ENCODE data around the gene HADH.
"Not testable (repeated sequence)": the region's sequence is repeated elsewhere in the genome, so short reads cannot be mapped to it uniquely, and the experiment has no call there.

The HADH gene

DNA sequence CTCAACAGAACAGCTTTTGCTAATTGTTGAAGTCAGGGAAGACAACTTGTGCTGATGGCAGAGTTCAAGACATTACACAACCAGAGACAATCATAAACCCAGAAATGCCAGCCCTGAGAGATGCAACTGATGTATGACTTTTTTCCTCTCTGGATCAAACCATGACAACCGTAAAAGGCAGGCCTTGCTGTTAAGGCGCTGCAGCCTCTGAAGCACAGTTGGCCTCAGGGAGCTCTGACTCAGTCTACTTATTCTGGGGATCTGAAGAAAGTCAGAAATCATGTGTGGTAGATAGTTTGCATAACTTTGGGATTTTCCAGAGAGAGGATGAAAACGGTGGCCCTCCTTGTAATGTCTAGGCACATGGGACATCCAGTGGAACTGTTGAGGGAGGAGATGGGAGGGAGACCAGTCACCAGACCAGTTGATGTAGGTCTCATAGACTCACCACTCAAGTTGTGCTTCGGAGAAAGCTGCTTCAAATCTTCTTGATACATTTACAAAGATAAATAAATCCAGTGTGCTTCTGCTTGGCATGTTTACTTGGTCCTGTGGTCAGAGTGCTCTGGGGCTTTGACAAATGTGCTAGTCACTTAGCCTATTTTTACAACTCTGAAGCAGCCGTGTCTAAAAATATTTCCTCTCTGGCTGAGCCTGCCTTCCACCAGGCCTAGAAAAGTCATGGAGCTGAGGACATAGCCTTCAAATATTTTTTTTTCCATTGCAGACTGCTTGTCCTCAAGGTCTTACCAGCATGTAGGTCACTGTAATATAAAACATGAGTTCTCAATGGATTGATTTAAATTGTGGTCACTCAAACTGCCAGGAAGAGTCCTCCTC lies 7.5 kb downstream of the HADH start:
- no peak for DNase-seq (ENCODE audit: low read depth)

DNA sequence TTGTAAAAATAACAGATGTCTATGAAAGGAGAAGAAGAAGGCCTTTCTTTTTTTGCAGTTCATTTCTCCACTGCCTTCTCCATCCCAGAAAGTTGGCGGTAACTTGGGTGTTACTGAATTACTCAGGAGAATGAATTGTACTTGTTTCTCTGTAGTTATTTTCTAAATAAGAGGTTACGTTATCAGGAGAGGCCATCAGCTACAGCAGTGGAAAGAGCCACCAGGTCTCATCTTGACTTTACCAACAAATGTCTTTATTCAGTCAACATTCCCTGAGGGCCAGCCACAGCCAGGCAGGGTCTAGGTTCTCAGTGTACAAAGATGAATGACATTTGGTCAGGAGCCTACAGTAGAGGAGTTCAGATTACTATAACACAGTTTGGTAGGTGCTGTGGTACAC lies 8.1 kb downstream of the HADH start:
- no peak for DNase-seq (ENCODE audit: low read depth)

DNA sequence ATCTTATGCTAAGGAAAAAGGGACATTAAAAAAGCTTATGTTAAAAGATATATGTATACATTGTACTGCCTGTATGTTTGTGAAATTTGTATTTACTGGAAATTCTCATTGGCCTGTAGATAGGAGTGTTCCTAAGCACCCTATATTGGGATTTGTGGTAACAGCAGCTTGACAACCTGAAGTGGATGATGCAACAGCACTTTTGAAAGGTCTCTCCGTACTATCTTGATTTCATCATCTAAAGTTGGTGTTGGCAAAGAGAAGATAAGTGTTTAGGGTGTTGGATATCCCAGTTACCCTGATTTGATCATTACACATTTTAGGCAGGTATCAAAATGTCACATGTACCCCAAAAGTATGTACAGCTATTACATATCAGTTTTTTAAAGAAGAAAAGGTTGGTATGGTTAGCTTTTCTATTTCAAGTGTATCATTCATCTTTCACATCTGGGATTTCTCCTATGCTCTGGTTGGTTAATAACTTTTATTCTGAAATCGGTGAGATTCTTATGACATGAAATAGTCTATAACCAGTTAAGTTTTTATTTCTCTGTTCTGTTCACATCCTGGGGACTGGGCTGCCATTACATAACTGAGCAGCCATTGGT lies 10.3 kb downstream of the HADH start:
- no peak for DNase-seq (ENCODE audit: low read depth)

DNA sequence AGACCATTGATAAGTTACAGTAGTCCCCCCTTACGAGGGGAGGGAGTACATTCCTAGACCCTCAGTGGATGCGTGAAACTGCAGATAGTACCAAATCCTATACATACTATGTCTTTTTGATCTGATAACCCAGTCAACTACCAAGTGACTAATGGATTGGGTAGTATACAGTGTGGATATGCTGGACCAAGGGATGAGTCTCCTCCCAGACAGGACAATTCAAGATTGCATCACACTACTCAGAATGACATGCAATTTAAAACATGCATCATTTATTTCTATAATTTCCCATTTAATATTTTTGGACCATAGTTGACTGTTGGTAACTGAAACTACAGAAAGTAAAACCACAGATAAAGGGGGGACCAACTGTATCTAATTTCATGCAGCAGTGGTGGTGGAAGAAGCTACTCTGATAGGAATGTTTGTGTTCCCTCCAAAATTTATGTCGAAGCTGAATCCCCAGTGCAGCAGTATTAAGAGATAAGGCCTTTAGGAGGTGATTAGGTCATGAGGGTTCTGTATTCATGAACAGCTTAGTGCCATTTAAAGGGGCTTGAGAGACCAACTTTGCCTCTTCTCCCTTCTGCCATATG lies 11.9 kb downstream of the HADH start:
- no peak for DNase-seq (ENCODE audit: low read depth)

DNA sequence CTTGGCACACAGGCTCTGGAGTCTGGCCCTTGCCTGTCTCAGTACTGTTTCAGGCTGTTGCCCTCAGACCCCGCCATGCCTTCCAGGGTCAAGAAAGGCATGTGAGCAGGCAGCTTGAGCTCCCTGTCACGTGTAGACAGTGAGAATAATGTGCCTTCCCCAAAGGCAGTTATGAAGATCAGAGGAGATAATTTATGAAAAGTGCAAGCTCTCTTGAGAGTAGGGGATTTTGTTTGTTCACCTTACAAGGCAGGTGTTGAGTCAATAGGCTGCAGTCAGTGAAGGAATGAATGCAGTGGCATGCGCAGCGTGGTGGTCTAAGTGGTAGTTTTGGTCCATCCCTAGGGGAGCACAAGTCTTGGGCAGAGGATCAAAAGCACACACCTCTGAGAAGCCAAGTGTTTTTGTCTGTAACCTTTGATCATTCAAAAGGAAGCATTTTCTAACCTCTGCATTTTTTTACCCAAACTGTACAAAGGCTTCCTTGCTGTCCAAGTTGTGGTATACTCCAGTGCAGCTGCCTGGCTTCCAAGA lies 14.4 kb downstream of the HADH start:
- DNase-seq (ENCODE audit: low read depth): no peak

DNA sequence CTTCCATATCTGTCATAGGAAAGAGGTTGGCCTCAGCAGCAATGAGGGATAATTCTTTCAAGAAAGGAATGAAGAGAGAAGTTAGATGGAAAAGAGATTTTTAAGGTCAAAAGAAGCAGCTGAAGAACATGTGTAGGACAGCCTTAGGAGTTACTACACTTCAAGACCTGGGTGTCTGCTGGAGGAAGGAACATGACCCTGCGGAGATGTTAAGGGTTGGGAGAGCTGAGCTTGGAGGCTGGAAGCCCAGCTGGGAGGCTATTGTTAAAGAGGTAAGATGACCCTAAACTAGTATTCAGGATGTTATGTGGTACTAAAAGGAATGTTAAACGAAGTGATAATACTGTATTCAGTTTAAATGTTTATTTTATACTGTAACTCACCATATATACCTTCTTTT lies 15.0 kb downstream of the HADH start:
- no peak for DNase-seq (ENCODE audit: low read depth)

DNA sequence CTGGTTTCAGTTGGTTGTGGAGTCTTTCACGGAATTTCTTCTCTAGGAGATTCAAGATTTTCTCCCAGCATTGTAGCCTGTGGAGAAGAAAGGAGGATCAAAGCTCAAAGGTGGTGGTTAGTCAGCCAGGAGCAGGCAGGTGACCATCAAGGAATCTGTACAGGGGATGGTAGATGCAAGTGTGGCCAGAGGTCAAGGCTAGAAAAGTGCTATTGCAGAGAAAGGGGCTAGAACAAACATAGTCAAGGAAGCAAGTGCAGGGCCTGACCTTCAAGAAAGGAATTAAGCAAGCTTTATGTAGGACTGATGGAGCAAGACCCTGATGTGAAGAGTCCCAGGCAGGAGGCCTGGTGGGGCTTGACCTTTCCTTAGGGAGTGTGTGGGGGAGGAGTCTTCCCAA lies 16.1 kb downstream of the HADH start:
- DNase-seq (ENCODE audit: low read depth): no peak

DNA sequence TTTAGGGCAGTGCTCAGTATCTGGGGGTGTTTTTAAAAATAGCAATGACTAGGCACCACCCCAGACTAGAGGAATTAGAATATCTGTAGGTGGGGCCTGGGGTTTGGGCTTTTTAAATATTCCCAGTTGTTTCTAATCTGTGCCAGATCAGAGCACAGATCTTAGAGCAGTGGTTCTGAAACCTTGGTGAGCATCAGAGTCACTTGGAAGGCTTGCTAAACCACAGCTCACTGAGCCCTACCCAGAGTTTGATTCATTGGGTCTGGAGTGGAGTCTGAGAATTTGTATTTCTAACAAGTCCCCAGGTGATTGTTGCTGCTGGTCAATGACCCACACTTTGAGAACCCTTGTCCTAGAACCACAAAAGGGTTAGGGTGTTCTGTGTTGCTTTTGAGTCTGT lies 16.7 kb downstream of the HADH start:
- DNase-seq (ENCODE audit: low read depth): no peak

DNA sequence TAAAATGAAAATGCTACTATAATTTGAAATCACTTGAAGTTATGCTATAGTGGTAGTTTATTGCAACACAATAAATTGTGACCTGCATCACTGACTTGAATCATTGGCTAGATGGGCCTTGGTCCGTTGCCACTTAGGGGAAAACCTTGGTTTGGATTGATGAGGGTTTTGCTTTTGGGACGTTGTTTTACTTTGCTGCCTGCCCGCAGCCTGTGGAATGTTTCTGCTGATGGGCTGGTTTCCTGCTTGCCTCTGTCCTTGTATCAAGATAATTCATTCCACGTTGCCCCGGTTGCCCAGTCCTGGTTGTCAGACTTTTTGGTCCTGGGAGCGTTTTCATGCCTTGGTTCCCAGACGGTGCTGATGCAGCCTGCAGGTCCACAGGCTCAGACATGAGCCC lies 18.3 kb downstream of the HADH start:
- no peak for DNase-seq (ENCODE audit: low read depth)

DNA sequence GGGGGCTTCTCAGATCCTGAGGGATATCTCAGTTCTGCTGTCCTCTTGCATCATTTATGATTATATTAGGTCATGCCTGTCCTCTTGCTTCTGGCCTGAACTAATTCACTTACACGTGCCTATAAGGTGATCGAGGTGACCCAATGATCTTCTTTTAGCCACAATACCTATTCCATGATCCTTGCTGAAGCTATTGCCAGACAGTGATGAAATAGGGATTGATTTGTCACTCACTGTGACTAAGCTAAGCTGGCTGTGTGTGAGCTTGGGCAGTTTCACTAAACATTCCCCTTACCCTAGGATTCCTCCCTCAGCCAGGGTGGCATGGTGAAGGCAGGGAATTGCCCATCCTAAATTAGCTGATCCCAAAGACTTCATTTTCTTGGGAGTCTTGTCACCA lies 19.0 kb downstream of the HADH start:
- no peak for DNase-seq (ENCODE audit: low read depth)

DNA sequence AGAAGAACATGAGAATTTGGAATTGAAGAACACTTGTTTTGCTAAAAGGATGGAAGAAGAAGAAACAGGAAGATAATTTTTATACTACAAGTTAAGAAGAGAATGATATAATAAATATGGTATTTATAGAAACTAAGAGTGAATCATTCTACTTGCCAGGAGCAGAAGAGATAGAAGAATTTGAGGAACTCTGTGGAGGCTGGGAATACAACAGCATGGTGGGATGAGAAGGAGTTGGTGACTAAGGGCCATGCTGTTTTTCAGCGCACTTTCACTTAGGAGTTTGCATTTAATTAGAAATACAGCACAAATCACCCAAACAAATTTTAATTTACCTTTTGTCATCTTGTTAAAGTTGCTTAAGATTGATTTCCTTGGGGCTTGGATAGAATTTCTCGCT lies 20.5 kb downstream of the HADH start:
- no peak for DNase-seq (ENCODE audit: low read depth)

DNA sequence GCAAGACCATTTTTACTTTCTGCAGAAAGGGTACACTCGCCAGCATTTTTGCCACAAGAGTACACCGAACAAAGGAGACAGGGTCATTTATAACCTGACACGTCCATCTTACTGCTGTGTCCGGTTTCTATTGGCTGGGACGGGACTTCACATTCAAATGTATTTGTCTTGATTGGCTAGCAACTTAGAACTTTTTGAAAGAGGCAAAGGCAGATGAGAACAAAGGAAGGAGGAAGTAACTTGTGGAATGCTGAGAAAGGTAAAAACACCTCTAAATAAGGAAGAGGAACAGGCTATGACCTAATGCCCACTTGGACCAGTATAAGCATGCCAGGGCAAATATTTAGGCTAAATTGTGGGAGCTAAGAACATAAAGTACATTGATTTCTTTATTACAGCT lies 22.7 kb downstream of the HADH start:
- DNase-seq (ENCODE audit: low read depth): not testable (repeated sequence)

DNA sequence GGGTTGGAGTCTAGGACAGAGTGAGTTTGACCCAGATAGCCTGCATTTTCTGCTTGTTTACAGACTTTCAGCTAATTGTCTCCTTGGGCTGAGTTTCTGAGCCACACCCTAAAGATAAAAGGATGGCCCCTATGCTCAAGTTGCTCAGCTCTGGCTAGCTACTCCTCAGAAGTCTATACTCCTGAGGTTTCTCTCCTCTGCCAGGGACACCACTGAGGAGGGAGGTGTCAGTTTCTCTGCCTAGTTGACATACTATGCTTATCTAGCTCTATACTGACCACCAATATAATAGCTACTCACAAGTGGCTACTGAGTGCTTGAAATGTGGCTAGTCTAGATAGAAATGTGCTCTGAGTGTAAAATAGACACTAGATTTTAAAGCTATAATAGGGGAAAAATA lies 23.6 kb downstream of the HADH start:
- DNase-seq (ENCODE audit: low read depth): no peak

DNA sequence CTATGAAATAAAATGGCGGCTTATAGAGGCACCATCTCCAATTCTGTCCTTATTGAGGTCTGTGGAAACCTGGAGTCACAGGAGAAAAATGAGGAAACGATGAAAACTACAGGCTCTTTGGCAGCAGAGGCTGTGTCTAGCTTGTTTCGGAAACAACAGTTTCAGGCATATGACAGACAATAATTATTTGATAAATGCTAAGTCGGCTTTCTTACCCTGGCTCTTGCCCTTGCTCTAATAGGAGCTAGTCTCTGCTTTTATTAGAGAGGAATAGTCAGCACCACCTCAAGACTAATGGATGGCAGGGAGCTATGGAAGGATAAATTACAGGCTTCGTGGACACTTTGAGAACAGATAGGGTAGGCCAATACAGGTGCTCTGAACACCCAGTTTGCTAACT lies 24.3 kb downstream of the HADH start:
- no peak for DNase-seq (ENCODE audit: low read depth)

DNA sequence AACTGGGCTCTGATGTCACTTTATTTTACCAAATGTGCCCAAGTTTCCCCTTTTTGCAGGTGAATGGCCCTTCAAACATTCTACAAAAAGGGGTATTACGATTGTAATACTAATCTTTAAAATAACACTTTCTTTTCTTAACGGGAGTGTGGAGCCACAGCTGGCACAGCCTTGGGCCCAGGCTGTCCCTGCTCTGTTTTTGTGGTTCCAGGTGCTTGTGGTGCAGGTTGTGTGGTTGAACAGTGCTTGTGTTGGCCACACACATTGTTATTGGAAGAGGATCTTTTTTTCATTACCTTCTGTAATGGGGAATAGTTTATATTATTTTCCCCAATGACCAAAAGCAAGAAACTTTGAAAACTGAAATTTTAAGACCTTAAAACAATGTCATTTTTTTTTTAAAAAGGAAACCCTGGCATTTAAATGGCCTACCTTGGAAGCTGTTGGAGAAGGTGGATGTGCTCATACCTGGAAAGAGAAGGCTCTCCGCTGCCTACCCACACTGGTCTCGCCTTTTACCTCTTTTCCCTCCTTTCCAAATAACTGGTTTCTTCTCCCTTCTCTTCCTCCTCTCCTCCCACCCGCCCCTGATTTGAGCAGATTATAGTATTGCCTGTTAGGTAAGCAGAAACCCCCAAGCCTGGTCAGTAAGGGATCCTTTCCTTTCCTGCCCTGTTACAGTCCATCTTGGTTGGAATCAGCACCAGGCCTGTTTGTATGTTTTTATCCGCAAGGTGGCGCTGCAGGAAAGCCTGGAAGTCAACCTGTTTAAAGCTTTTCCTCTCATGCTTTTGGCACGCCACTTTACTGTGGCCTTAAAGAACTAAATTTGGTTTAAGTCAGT lies 28.6 kb downstream of the HADH start:
- peak; percentile 78 for DNase-seq (ENCODE audit: low read depth)

DNA sequence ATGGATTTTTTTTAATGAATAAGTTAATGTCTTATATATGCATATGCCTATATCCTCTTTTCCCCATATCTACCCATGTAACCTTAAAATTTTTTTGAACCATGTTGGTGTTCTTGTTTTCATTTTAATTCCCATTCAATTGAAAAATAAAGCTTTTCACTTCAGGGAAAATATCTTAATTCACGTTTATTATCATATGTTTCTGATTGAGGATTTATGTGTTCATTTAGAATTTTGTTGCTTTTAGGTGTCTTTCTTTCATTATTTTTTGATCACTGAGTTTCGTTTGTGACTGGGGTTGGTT lies 29.1 kb downstream of the HADH start:
- DNase-seq (ENCODE audit: low read depth): no peak

DNA sequence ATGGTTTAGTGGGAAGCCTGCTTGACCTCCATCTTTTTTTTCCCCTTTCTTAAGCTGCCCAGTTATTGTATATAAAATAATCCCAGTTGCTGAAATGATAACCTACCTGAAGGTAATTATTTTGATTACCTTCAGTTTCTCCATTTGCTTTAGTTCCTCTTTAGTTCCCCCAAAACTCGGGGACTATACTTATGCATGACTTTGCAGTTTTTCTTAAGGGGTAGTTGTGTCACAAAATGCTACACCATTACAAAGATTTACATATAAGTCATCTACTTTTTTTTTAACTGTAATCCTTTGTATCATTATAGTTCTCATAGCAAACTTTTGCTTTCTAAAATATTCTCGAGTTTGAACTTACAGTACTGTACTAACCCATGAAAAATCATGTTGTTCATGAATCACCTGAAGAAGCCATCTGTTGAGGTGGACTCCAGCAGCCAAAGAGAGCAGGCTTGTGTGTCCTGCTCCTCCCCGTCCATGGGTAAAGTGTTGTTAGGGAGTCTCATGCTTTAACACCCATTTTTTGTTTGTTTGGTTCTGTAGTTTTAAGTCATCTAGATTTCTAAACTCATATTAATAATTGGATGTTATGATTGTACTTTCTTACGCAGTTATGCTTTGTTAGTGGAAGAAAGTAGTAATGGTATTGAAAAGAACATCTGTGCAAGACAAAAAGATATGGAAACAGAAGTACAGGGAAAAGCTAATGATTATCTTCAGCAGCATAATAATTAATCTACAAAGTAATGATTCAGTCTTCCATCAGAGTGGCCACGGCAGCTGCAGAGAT lies 34.6 kb downstream of the HADH start:
- DNase-seq (ENCODE audit: low read depth): no peak

DNA sequence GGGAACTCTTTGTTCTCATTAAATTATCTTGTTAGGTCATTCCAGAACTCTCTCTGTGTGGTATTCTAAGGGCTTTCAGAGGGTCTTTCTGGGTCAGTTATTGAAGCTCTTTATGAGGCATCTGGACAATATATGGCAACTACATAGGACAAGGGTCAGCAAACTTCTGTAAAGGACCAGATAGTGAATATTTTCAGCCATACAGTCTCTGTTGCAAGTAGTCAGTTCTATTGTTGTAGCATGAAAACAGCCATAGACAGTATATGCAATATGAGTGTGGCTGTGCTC lies 35.1 kb downstream of the HADH start:
- no peak for DNase-seq (ENCODE audit: low read depth)

DNA sequence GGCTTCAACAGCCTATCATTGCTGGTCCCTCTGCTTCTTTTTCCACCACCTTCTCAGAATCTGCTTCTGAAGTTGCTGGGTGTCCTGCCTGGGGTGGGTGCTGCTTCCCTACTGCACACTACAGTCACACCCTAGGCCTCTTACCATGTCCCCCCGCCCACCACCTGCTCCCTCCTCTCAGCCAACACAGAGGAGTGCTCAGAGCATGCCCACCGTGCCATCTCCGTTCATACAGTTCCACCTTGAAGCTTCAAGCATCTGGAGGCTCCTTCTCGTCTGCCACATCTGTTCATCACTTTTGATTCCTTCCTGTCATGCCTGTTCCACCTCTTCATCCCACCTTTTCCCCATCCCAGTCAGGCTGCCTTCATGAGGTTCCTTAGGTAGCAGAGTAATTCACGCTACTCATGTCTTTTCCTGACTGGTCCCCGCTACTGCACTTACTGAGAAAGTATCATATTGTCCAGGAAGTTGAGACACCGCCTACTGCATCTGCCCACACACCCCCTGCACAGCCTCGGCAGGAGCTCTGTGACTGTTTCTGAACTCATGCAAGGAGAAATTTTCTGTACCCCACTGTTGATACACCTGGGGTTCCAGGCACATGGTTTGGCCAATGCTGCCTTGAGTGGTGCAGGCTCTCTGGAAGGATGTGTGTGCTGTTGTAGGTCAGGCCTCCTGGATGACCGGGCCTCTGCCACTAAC lies 39.5 kb downstream of the HADH start:
- DNase-seq (ENCODE audit: low read depth): peak; percentile 38

DNA sequence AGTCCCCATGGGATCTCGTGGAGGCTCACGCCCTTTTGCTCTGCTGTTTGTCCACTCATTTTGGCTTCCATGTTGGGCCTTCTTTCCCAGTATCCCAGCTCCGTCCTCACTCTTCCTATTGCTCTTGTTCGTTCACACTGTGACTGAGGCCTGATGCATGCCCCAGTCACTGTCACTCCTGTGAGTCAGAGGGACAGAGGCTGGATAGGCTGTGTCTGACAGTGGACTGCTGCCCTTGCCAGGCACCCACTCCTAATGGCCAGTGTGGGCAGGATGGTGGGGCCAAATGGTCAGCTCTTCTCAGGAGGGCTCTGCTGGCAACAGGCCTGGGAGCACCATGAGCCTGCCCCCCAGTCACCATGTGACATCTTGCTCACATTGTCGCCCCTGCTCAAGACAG lies 40.0 kb downstream of the HADH start:
- no peak for DNase-seq (ENCODE audit: low read depth)

DNA sequence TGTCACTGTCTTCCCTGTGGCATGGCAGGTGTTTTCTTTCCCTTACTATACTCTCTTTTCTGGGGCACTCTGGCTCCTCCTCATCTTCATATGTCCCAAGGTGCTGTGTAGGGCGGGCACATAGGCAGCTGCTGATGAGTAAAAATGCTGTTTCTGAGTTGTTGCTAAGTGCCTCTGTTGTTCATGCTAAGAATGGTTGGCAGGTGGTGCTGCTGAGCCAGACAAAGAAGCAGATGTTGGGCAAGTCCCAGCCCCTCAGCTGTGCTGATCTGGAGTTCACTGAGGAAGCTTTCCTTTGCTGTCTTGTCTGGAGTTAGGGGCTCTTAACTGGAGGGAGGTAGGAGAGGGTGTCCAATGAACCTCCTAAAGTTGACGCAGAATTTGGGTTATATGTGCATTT lies 40.6 kb downstream of the HADH start:
- DNase-seq (ENCODE audit: low read depth): peak; percentile 64
